ENCODE measurements around the gene WWP2. TPM values are rescaled to one million over a fixed set of nuclear protein-coding genes. Genes with fewer than 3 reads are reported as not detected.

Gene WWP2
- polyA plus RNA-seq, 3 donors: 29.6 to 54.4 (median 46.0) TPM

GRCh38 chr16:69938981-69939820 lies 177.1 kb downstream of the WWP2 start:
- Histone ChIP-seq H3K36me3 (replicated peaks in 1 of 2; ENCODE audit: control insufficient read depth in 1 of 2, insufficient read depth in 2 of 2, low read length in 2 of 2) (peaks cover 80 to 86% of the 10 kb centered on the region in 2 donors), H3K9ac (ENCODE audit: insufficient read depth, low read length, poor library complexity, severe bottlenecking) (no peak overlapping the region), H3K4me1 (ENCODE audit: control insufficient read depth in 1 of 2, insufficient read depth in 2 of 2, low read length in 2 of 2) (no peaks in the 10 kb centered on the region), H3K4me3 (replicated peaks in 1 of 3; ENCODE audit: low read depth in 2 of 3, low read length in 3 of 3) (no peak overlapping the region), H4K20me1 (ENCODE audit: insufficient read depth, low read length) (no peaks in the 10 kb centered on the region), H3K4me2 (replicated peaks; ENCODE audit: extremely low read depth, low read length, poor library complexity, severe bottlenecking) (no peak overlapping the region), H2AFZ (ENCODE audit: insufficient read depth, low read depth, low read length, poor library complexity, severe bottlenecking) (no peak overlapping the region), H3K79me2 (ENCODE audit: insufficient read depth, low read length) (no peaks in the 10 kb centered on the region), H3K9me3 (replicated peaks in 1 of 2; ENCODE audit: control insufficient read depth in 1 of 2, insufficient read depth in 1 of 2, low read length in 2 of 2) (no peaks in the 10 kb centered on the region), H3K27me3 (ENCODE audit: control insufficient read depth in 2 of 2, insufficient read depth in 2 of 2, low read length in 2 of 2) (no peaks in the 10 kb centered on the region), H3K27ac (ENCODE audit: low read depth in 1 of 2, low read length in 2 of 2) (no peak overlapping the region)
- WGBS (ENCODE audit: insufficient coverage): 97% methylated on average over 26 of the region's 28 CpGs
- intact Hi-C loops (cut with micrococcal nuclease): no loop called here
- Mint-ChIP-seq H3K36me3 (peaks cover 74 to 91% of the 10 kb centered on the region in 2 donors), H3K4me3 (no peak overlapping the region), H3K27ac (peak overlapping the region in 1 of 7 donors; percentile 42), H3K4me1 (no peaks in the 10 kb centered on the region), H3K27me3 (ENCODE audit: low read depth in 3 of 3) (peaks cover 0 to 2% (median 0%) of the 10 kb centered on the region in 3 donors), H3K9me3 (no peaks in the 10 kb centered on the region)
- no peak for DNase-seq
- no peak for TF ChIP-seq CTCF (IDR thresholded peaks at IDR 0.05)

- no peaks in the 10 kb centered on the region for H3K4me1 Mint-ChIP-seq
- Histone ChIP-seq H3K9ac (ENCODE audit: insufficient read depth, low read length, poor library complexity, severe bottlenecking) (no peak overlapping the region), H3K4me1 (ENCODE audit: control insufficient read depth in 1 of 2, insufficient read depth in 2 of 2, low read length in 2 of 2) (no peaks in the 10 kb centered on the region), H3K4me3 (replicated peaks in 1 of 3; ENCODE audit: low read depth in 2 of 3, low read length in 3 of 3) (no peak overlapping the region), H4K20me1 (ENCODE audit: insufficient read depth, low read length) (no peaks in the 10 kb centered on the region), H3K4me2 (replicated peaks; ENCODE audit: extremely low read depth, low read length, poor library complexity, severe bottlenecking) (no peak overlapping the region), H3K9me3 (replicated peaks in 1 of 2; ENCODE audit: control insufficient read depth in 1 of 2, insufficient read depth in 1 of 2, low read length in 2 of 2) (no peaks in the 10 kb centered on the region), H3K79me2 (ENCODE audit: insufficient read depth, low read length) (no peaks in the 10 kb centered on the region), H3K27ac (ENCODE audit: low read depth in 1 of 2, low read length in 2 of 2) (no peak overlapping the region), H2AFZ (ENCODE audit: insufficient read depth, low read depth, low read length, poor library complexity, severe bottlenecking) (no peak overlapping the region), H3K27me3 (ENCODE audit: control insufficient read depth in 2 of 2, insufficient read depth in 2 of 2, low read length in 2 of 2) (no peaks in the 10 kb centered on the region), H3K36me3 (replicated peaks in 1 of 2; ENCODE audit: control insufficient read depth in 1 of 2, insufficient read depth in 2 of 2, low read length in 2 of 2) (peaks cover 72 to 78% of the 10 kb centered on the region in 2 donors)
- peaks cover 66 to 83% of the 10 kb centered on the region in 2 donors for H3K36me3 Mint-ChIP-seq
- peak overlapping the region in 1 of 7 donors; percentile 42 for H3K27ac Mint-ChIP-seq
- no peak overlapping the region for H3K4me3 Mint-ChIP-seq
- intact Hi-C loops (cut with micrococcal nuclease): no loop called here
- TF ChIP-seq CTCF (IDR thresholded peaks at IDR 0.05): no peak
- DNase-seq: no peak
- peaks cover 0 to 2% (median 0%) of the 10 kb centered on the region in 3 donors for H3K27me3 Mint-ChIP-seq (ENCODE audit: low read depth in 3 of 3)
- no peaks in the 10 kb centered on the region for H3K9me3 Mint-ChIP-seq
- WGBS (ENCODE audit: insufficient coverage): 98% methylated on average over 16 of the region's 26 CpGs
Measured at GRCh38 chr16:69939821-69940585, 177.9 kb downstream of the WWP2 start.
